HG03064 (cell line): Measurements from ENCODE around the gene ESRRA.
A peak's percentile ranks its signal among the peaks of the same experiment; 100 is the strongest.

ENCODE experiments used
- ATAC-seq: cut with Tn5 transposase; IDR thresholded peaks from one replicate; pipeline ENCODE4 v1.9.1; 2021; ENCODE audit warnings: low read depth; ENCODE audit not compliant: unreplicated experiment

ESRRA gene

GRCh38 chr11:64305075-64305690, at the start of gene ESRRA:
Gene ESRRA, plus strand, starts transcription at chr11:64305524. Its CDS starts 1,656 bp downstream, at chr11:64307180.
- ATAC-seq = peak; percentile 62

DNA sequence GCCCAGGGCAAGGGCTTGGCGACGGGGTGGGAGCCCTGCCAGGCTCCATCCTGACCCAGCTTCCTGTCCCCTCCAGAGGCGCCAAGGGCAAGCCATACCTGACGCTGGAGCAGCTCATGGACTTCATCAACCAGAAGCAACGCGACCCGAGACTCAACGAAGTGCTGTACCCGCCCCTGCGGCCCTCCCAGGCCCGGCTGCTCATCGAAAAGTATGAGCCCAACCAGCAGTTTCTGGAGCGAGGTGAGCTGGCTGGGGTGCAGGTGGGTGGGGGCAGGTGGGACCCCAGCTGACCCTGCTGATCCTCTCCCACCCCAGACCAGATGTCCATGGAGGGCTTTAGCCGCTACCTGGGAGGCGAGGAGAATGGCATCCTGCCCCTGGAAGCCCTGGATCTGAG, 49.0 kb upstream of the ESRRA start:
- no peak for ATAC-seq

DNA sequence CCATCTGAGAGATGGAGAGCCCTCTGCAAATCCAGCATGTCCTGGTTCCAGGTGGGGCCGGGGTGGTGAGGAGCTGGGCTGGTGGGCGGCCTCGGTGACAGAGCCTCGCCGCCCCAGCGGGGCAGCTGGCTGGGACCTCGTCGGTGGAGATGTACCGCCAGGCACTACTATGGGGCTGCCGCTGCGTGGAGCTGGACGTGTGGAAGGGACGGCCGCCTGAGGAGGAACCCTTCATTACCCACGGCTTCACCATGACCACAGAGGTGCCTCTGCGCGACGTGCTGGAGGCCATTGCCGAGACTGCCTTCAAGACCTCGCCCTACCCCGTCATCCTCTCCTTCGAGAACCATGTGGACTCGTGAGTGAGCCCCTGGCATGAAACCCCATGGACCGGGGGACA, 47.0 kb upstream of the ESRRA start:
- no peak for ATAC-seq

DNA sequence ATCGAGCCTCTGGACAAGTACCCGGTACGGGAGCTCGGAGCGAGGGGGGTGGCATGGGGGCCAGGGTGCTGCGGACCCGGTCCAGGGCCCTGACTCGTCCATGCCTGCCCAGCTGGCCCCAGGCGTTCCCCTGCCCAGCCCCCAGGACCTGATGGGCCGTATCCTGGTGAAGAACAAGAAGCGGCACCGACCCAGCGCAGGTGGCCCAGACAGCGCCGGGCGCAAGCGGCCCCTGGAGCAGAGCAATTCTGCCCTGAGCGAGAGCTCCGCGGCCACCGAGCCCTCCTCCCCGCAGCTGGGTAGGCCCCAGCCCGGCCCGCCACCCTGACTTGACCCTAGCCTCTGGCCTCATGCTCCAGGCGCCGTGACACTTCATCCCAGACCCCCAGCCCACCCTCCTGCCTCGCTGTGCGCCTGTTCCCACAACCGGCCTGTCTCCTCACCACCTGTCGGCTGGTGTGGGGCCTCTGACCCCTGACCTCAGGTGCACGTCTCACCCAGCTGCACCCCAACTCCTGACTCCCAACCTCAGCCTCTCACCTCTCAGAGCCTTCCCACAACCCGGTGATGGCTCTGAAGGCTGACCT, 46.3 kb upstream of the ESRRA start:
- no peak for ATAC-seq

- ATAC-seq = no peak
Measured at GRCh38 chr11:64259533-64260067, 45.7 kb upstream of the ESRRA start.

DNA sequence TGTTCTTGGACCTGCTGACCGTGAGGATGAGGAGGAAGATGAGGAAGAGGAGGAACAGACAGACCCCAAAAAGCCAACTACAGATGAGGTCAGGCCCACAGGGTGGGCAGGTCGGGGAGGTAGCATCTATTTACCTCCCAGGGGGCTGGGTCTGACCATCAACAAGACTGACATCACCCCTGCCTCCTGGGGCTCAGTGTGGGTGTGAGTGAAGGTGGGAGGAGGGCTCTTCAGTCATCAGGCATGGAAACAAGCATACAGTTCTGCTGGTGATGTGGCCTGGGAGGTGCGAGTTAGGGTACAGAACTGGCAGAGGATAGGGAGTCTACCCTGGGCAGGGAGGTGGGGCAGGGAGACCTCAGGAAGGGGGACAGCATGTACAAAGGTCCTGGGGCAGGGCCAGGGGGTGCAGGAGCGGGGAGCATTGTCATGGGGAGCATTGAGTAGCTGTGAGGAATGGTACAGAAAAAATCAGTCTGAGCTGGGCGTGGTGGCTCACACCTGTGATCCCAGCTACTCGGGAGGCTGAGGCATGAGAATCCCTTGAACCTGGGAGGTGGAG, 45.1 kb upstream of the ESRRA start:
- no peak for ATAC-seq

DNA sequence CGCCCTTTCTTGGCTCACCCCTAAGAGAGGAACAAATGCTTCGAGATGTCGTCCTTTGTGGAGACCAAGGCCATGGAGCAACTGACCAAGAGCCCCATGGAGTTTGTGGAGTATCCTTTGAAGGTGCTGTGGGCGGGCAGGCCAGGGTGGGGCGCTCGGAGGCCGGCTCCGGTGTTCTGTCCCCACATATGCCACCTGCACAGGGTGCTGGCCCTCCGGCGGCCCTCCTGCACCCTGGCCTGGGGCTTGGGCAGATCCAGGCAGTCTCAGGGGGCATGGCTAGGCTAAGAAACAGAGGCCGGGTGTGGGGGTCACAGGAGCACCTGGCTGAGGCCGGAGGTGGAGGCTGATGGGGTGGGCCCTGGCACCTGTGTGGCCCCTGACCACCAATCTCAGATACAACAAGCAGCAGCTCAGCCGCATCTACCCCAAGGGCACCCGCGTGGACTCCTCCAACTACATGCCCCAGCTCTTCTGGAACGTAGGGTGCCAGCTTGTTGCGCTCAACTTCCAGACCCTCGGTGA, 43.7 kb upstream of the ESRRA start:
- no peak for ATAC-seq

DNA sequence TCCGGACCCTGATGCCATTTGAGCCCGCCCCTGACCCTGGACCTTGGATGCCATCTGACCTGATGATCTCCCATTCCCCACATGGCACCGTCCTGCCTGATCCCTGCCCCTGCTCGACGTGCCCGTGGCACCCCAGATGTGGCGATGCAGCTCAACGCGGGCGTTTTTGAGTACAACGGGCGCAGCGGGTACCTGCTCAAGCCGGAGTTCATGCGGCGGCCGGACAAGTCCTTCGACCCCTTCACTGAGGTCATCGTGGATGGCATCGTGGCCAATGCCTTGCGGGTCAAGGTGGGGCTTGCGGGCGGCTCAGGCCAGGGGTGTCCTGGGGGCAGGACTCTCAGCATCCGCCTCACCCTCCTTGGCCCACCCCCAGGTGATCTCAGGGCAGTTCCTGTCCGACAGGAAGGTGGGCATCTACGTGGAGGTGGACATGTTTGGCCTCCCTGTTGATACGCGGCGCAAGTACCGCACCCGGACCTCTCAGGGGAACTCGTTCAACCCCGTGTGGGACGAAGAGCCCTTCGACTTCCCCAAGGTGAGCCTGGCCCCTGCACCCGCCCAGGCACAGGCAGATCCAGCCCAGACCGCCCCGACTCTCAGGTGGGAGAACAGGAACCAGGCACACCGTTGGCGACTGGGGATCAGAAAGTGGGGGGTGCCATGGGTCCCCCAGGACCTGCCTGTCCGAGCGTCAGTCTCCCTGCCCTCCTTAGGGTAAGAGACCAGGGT, 42.9 kb upstream of the ESRRA start:
- ATAC-seq = no peak

DNA sequence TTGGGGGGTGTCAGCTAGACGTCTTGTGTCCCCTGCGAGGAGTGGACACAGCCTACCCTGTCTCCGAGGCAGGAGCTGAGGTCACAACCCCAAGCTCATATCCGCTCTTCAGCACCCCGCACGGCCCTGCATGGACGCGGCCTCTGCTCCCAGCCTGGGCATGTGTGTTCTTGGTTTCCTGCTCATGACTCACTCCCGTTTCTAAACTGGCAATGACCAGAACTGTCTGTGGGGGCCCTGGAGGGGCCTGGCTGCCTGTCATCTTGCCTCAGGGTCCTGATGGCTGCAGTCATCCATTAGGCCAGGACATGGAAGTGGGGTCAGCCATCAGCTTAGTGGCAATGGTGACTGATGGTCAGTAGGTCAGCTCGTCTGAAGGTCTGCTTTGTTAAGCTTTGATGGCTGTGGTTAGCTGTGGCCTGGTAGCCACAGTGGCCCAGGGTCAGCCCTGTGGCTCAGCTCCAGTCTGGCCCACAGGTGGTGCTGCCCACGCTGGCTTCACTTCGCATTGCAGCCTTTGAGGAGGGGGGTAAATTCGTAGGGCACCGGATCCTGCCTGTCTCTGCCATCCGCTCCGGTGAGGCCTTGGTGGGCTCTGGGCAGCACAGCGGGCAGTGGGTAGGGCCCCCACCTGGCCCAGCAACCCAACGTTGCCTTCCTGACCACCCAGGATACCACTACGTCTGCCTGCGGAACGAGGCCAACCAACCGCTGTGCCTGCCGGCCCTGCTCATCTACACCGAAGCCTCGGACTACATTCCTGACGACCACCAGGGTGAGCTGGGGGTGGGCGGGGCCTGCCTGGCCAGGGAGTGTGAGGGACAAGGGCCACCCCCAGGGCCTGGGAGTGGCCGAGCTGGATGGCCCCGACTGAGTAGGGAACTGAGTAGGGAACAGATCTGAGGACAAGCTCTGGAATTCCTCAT, 42.0 kb upstream of the ESRRA start:
- no peak for ATAC-seq

GRCh38 chr11:64263947-64264317, 41.4 kb upstream of the ESRRA start:
- no peak for ATAC-seq

- ATAC-seq = no peak
Measured at GRCh38 chr11:64264371-64264852, 40.9 kb upstream of the ESRRA start.

- no peak for ATAC-seq
Measured at GRCh38 chr11:64265176-64266160, 39.9 kb upstream of the ESRRA start.

DNA sequence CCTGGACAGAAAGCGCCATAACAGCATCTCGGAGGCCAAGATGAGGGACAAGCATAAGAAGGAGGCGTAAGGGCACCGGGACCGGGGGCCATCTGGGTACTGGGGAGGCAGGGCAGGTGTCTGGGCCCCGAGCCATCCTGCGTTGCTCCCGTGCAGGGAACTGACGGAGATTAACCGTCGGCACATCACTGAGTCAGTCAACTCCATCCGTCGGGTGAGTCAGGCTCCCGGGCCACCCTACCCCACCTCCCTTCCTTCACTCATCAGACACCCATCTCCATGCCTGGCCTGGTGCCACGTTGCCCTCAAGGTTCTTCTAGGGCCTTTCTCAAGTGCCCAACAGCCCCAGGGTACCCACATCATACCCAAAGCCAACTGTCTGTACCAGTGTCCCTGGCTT, 39.0 kb upstream of the ESRRA start:
- ATAC-seq = no peak

GRCh38 chr11:64267207-64267945, 37.9 kb upstream of the ESRRA start:
- no peak for ATAC-seq

DNA sequence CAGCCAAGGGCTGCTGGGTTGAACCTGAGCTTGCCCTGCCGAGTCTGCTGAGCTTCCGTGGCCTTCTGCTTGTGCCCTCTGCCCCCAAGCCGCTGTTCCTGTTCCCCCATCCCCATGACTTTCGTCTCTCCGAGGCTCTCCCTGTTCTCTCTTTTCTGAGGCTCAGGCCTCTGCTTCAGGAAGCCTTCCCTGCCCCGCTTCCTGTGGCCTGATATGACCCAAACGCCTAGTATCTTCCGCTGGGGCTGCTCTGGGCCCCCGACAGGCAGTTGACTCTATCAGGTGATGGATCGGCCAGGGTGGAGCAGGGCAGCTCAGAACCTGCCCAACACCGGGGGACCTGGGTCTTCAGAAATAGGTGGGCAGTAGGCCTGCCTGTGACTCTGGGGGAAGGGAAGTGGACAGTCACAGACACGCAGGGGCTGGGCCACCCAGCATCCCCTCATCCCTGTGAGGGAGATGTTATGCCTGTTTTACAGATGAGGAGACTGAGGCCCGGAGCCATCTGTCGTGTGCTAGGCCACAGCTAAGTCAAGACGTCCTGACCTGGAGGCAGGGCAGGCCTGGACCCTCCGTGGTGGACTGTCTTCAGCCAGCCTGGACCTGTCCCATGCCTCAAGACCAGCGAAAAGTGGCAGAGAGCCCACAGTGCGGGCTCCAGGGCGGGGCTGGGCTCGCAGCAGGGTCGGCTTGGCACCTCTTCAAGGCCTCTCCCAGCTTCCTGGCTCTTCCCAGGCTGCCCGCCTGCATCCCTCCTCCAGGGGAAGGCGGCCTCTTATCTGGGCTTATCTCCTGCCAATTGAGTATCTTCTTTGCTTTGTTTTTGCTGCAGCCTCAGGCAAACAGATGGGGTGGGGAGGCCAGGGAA, 37.1 kb upstream of the ESRRA start:
- ATAC-seq = no peak

GRCh38 chr11:64268893-64269539, 36.3 kb upstream of the ESRRA start:
- ATAC-seq = peak; percentile 22
